Posterior vena cava (tissue), 2 donors: ENCODE measurements around the gene CBL. TPM values are rescaled to one million over a fixed set of nuclear protein-coding genes. Genes with fewer than 3 reads are reported as not detected.

Experiments
- DNase-seq: peaks from one replicate; pipeline ENCODE4 v3.0.0-alpha.2; 2020; ENCODE audit warnings: low spot score
- intact Hi-C, 2 donors: fragments of 100-400 bp; cut with DNase I; formaldehyde crosslinking; loops; one replicate each; pipeline versions ENCODE4 v1.14.1 to v1.14.2; 2022 to 2023
- total RNA-seq, 2 donors: library from RNA; stranded (reverse); fragmentation: NEBNext Ultra II Directional; extraction: Animal tissue kit (Norgen Biotek cat#: 25700); gene quantifications; one replicate each; pipeline ENCODE4 v1.2.1, GENCODE V29; 2021
- donor health status: DM: yes; HTN: yes; CAD: no.
- donor health status: DM: yes; HTN: yes; CAD: no.

Gene CBL
- total RNA-seq, 2 donors from 2014 or later, result 23.3 to 32.8 TPM

GRCh38 chr11:119248750-119249670 is 42.9 kb downstream of the CBL start:
- intact Hi-C loops, result no loop called here
- no peak for DNase-seq

GRCh38 chr11:119249671-119250010 is 43.5 kb downstream of the CBL start:
- intact Hi-C loops, result no loop called here
- no peak for DNase-seq

DNA sequence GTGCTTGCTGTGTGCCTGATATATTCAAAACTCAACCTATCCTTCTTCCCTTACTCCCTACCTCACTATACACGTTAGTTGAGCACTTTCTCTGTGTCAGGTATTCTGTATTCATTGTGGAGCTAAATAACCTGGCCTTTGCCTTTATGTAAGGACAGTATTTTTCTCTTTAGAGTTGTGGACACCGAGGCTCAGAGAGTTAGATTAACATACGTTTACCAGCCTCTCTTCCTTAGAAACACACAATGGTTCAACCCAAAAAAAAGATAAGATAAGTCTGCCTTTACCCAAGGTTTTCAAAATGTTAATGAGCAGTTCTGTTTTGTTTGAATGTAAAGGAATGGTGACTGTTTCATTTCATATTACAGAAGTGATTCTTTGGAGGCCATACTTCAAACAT is 45.0 kb downstream of the CBL start:
- no peak for DNase-seq
- intact Hi-C loops, result no loop called here

- intact Hi-C loops, result no loop called here
- DNase-seq, result no peak
Observed at GRCh38 chr11:119254239-119254638, 48.1 kb downstream of the CBL start.

DNA sequence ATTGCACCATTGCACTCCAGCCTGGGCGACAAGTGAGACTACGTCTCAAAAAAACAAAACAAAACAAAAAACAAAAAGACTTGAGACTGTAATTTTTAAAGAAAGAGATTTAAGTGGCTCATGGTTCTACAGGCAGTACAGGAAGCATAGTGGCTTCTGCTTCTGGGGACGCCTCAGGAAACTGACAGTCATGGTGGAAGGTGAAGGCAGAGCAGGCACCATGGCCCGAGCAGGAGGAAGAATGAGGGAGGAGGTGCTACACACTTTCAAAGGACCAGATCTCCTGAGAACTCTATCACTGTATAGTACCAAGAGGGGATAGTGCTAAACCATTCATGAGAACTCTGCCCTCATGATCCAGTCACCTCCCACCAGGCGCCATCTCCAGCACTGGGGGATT is 52.0 kb downstream of the CBL start:
- intact Hi-C loops, result no loop called here
- DNase-seq, result no peak

DNA sequence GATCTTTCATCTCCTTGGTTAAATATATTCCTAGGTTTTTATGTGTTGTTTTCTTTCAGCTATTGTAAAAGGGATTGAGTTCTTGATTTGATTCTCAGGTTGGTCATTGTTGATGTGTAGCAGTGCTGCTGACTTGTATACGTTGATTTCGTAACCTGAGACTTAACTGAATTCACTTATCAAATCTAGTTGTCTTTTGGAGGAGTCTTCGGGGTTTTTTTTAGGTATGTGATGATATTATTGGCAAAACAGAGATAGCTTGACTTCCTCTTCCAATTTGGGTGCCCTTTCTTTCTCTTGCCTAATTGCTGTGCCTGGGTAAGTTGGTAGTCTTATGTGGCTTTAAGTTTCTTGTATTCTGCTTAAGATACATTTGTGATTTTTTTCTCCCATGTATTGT is 52.8 kb downstream of the CBL start:
- intact Hi-C loops, result no loop called here
- DNase-seq, result no peak

GRCh38 chr11:119262668-119263351 is 56.7 kb downstream of the CBL start:
- DNase-seq, result no peak
- intact Hi-C loops, result no loop called here

- no peak for DNase-seq
- intact Hi-C loops, result no loop called here
Observed at GRCh38 chr11:119263352-119263940, 57.3 kb downstream of the CBL start.

DNA sequence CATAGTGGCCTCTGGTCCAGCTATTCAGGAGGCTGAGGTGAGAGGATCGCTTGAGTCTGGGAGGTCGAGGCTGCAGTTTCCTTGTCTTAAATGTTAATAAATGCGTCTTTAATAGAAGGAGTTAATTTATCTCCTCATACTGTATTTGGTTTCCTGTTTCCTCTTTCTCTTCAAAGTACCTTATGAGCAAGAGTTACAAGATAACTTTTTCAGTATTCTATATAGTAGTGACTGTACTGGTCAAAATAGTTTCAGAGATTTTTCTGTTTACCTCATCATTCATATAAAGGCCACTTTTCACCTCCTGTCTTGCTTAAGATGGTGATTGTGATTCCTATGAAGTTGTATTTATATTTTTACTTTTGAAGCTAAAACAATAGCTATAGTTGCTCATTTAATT is 59.9 kb downstream of the CBL start:
- intact Hi-C loops, result no loop called here

DNA sequence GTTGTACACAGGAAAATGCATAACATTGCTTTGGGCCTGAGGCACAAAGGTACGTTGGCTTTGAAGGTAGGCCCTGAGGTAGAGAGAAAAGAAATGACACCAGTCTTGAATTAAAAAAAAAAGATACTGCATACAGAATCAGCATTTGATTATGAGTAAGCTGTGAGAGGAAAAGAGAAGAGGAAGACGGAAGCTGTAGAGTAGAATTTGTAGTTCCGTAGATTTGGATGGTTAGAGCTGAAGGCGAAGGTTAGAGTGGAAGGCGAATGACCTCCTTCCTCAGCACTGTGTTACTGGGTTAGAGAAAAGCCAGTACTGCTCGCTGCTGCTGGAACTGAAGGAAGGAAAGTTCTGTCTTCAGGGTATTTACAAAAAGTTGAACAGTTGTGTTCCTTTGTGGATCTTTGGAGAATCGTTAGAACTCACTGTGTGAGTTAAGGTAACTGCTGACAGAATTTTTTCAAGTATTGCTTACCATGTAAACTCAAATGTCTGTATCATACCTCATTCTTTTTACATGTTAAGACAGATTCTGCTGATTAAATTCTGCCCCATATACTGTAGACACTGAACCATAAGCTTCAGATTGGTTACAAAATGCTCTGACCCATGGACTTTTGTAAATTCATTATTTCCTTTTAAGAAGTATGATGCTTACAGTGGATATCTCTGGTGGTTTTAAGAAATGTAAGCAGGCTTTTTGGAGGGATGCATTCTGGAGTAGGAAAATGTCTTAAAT is 60.5 kb downstream of the CBL start:
- DNase-seq, result no peak
- intact Hi-C loops, result no loop called here

More for the DNA sequence above, 59.9 kb downstream of the CBL start:
- DNase-seq, result no peak

DNA sequence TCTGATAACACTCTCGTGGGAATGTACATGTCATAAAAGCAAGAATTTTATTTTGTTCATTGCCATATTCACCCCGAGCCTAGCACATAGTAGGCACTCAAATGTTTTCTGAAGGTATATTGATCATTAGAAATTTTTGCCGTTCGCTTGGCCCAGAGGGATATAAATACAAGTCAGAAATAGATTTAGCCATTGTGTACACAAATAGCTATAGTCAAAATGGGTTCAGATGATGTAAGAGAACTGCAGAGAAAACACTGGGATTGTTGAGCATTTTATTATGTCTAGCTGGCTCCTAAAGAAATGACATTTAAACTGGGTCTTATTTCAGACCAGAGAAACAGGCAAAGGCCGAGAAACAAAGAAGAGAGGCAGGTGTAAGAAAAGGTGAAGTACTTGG is 61.5 kb downstream of the CBL start:
- intact Hi-C loops, result no loop called here
- no peak for DNase-seq

- intact Hi-C loops, result no loop called here
- no peak for DNase-seq
Observed at GRCh38 chr11:119273721-119274120, 67.6 kb downstream of the CBL start.

DNA sequence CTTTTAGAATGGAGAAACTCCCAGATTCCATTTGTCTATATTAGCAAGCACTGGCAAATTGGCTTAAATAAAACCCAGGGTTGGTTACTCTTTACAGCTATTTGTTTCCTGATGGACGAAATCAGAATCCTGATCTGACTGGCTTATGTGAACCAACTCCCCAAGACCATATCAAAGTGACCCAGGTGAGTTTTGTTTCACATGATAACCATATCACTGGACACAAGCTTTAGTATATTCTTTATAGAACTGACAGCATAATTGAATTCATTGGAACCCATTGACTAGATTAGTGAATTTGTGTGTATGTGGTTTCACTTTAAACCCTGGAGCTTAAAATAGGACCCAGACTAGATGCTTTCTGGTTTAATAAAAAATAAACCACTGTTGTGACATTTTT is 71.5 kb downstream of the CBL start:
- intact Hi-C loops, result no loop called here
- DNase-seq, result no peak

- no peak for DNase-seq
- intact Hi-C loops, result no loop called here
Observed at GRCh38 chr11:119282495-119282894, 76.4 kb downstream of the CBL start.

DNA sequence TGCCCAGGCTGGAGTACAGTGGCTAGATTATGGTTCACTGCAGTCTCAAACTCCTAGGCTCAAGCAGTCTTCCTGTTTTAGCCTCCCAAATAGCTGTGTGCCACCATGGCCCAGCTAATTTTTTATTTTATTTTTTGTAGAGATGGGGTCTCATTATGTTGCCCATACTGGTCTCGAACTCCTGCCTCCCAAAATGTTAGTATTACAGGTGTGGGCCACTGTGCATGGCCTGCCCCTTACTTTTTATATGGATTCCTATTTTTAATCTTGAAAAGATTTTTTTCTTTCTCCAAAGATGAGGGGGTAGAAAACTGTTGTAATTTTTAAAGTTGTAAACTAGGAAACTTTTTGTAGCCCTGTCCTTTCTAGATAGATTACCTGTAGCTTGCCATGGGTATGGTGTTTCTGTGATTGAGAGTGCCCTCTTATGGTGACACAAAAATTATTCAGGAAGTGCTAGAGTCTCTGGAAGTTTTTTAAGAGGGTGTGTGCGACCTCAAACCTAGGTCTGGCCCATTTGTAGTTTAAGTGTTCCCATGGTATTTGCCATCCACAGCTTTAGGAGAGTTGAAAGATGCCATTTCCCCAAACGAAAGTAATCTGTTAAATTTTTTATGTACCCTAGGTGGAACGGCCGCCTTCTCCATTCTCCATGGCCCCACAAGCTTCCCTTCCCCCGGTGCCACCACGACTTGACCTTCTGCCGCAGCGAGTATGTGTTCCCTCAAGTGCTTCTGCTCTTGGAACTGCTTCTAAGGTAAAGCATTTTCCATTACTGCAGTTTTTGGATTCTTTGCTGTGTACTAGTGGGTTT is 78.4 kb downstream of the CBL start:
- intact Hi-C loops, result loop anchor here in 1 of 2 donors (1.0 kb wide), 1 partner anchor 14 kb away; no protein-coding TSS in a partner anchor
- DNase-seq, result no peak

GRCh38 chr11:119285431-119285830 is 79.3 kb downstream of the CBL start:
- DNase-seq, result no peak
- intact Hi-C loops, result loop anchor here in 1 of 2 donors (1.0 kb wide), 1 partner anchor 13 kb away; no protein-coding TSS in a partner anchor

- DNase-seq, result no peak
- intact Hi-C loops, result no loop called here
Observed at GRCh38 chr11:119288219-119288618, 82.1 kb downstream of the CBL start.

DNA sequence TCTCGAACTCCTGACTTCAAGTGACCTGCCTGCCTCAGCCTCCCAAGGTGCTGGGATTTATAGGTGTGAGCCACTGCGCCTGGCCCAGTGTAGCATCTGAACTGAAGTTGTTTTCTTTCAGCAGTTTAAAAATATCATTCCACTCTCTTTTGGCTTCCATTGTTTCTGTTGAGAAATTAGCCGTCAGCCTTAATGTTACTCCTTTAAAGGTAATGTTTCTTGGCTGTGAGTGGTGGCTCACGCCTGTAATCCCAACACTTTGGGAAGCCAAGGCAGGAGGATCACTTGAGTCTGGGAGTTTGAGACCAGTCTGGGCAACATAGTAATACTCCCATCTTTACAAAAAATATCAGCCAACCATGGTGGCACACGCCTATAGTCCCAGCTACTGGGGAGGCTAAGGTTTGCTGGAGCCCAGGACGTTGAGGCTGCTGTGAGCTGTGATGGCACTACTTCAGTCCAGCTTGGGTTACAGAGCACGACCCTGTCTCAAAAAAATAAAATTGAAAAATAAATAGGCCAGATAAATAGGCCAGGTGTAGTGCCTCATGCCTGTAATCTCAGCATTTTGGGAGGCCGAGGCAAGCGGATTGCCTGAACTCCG is 84.9 kb downstream of the CBL start:
- no peak for DNase-seq
- intact Hi-C loops, result no loop called here
